HG03558 (cell line): ENCODE results near the gene TANC1.

Source experiments
- ATAC-seq: cut with Tn5 transposase; IDR thresholded peaks from one replicate; pipeline ENCODE4 v1.9.1; 2021; ENCODE audit warnings: moderate number of reproducible peaks; ENCODE audit not compliant: unreplicated experiment; ENCODE audit errors: extremely low read depth

Gene TANC1

GRCh38 chr2:159108181-159108893, 139.9 kb downstream of the TANC1 start:
- ATAC-seq = no peak

GRCh38 chr2:159109517-159109916, 141.1 kb downstream of the TANC1 start:
- ATAC-seq = no peak

- no peak for ATAC-seq
These were observed 142.3 kb downstream of the TANC1 start for GRCh38 chr2:159110784-159111183.

GRCh38 chr2:159111346-159111927, 143.0 kb downstream of the TANC1 start:
- ATAC-seq = no peak

- no peak for ATAC-seq
These were observed 146.4 kb downstream of the TANC1 start for GRCh38 chr2:159114835-159115234.

GRCh38 chr2:159116922-159117321, 148.5 kb downstream of the TANC1 start:
- no peak for ATAC-seq

- no peak for ATAC-seq
These were observed 149.2 kb downstream of the TANC1 start for GRCh38 chr2:159117658-159118057.

- ATAC-seq = no peak
These were observed 149.8 kb downstream of the TANC1 start for GRCh38 chr2:159118115-159118858.

- ATAC-seq = no peak
These were observed 150.5 kb downstream of the TANC1 start for GRCh38 chr2:159118859-159119500.

GRCh38 chr2:159119652-159120257, 151.3 kb downstream of the TANC1 start:
- no peak for ATAC-seq

- ATAC-seq = no peak
These were observed 155.3 kb downstream of the TANC1 start for GRCh38 chr2:159123786-159124185.

- no peak for ATAC-seq
These were observed 156.0 kb downstream of the TANC1 start for GRCh38 chr2:159124441-159124911.

GRCh38 chr2:159124931-159125467, 156.6 kb downstream of the TANC1 start:
- no peak for ATAC-seq

- no peak for ATAC-seq
These were observed 157.4 kb downstream of the TANC1 start for GRCh38 chr2:159125858-159126257.

- ATAC-seq = no peak
These were observed 158.1 kb downstream of the TANC1 start for GRCh38 chr2:159126432-159127022.

GRCh38 chr2:159128191-159128590, 159.8 kb downstream of the TANC1 start:
- ATAC-seq = no peak

- ATAC-seq = no peak
These were observed 160.8 kb downstream of the TANC1 start for GRCh38 chr2:159129269-159129668.

GRCh38 chr2:159129824-159130223, 161.4 kb downstream of the TANC1 start:
- no peak for ATAC-seq

- ATAC-seq = no peak
These were observed 161.9 kb downstream of the TANC1 start for GRCh38 chr2:159130302-159130701.
